GM19240 (cell line): ENCODE data around the gene ATP2B2.

ENCODE experiments used
- DNase-seq: peaks from one replicate; pipeline ENCODE4 v3.0.0; 2011; ENCODE audit warnings: low spot score; ENCODE audit not compliant: insufficient read length

The ATP2B2 gene

DNA sequence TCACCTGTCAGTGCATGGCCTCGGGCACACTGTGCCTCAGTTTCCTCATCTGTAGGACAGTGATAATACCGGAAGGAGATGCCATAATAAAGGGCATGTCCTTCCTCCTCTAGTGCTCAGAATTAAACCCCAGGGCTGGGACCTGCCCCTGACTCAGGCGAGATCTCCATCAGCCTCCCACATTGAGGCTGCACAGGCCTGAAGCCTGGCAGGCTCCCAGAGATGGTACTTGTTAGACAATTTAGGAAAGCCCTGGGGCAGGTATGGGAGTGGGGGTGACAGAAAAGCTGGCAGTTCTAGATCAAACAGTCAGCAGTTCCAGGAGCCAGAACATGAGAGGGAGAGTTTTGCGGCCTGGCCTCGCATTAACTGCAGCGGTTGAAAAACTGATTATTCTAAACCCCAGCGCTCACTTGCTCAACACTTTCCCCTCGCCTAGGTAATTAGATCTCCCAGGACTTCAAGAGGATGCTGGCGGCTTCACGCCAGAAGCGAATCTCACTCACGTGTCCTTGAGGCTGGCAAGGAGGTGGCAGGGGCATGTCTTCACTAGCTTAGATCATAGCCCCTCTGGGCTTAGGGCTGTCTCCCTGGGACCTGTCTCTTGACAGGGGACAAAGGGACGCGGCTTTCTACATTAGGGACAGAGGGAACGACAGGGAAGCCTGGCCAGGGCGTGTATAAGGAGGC is 73.1 kb downstream of the ATP2B2 start:
- no peak for DNase-seq

GRCh38 chr3:10430805-10431204 is 74.6 kb downstream of the ATP2B2 start:
- DNase-seq: no peak

DNA sequence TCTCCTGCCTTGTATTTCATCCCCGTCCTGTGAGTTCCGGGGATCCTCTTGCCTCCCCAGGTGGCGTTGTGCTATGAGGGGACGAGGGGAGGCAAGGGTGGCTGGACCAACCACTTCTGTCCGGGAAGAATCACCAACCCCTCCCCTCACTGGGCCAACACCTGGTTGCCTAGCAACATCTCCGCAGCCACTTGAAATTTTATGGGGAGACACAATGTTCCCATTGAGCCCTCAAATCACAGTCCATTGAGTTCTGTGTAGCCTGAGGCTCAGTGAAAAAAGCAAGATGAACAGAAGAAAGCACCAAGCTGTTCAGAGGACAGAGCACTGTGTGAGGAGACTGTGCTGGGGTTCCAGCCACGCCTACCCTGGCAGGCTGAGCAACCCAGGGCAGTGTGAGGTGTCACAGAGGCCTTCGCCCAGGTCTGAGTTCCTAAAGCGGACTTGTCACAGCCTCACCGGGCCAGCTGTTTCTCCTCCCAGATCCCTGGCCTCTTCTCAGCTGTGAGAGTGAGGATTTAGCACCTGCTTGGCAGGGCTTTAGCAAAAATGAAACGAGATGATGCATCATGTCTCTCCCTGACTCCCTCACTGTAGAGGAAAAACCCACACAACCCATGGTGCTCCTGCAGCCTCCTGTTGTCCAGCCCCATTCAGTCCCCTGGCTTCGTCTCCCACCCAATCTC is 76.8 kb downstream of the ATP2B2 start:
- DNase-seq: no peak

- DNase-seq: no peak
These were observed 78.8 kb downstream of the ATP2B2 start for GRCh38 chr3:10426346-10427220.

- DNase-seq: no peak
These were observed 82.1 kb downstream of the ATP2B2 start for GRCh38 chr3:10423171-10423882.

- DNase-seq: no peak
These were observed 83.4 kb downstream of the ATP2B2 start for GRCh38 chr3:10421996-10422395.

DNA sequence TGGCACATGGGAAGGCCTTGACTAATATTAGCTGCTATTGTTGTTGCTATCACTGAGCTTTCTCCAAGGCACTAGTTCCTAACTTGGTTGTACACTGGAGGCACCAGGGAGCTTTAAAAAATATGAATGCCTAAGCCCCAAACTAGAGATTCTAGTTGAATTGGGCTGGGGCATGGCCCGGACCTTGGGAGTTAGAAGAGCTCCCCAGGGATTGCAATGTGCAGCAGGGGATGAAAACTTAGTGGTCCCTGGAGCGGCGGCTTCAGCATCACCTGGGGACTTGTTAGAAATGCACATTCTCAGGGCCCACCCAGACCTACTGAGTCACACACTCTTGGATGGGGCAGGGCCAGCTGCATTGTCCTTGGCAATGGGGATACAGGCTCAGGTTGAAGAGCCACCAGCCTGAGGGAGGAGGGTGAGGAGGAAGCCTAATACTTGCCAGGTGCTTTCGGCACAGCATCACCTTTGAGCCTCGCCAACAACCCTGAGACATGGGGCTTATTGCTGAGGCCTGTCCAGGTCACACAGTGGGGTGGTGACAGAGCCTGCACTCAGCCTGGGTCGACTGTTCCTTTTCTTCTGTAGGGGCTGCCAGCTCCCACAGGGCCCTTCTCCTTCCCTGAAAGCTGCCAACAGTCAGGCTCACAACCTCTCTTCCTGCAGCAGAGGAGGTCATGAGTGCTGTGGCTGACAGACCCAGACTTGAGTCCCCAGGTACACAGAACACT is 84.5 kb downstream of the ATP2B2 start:
- DNase-seq: no peak

DNA sequence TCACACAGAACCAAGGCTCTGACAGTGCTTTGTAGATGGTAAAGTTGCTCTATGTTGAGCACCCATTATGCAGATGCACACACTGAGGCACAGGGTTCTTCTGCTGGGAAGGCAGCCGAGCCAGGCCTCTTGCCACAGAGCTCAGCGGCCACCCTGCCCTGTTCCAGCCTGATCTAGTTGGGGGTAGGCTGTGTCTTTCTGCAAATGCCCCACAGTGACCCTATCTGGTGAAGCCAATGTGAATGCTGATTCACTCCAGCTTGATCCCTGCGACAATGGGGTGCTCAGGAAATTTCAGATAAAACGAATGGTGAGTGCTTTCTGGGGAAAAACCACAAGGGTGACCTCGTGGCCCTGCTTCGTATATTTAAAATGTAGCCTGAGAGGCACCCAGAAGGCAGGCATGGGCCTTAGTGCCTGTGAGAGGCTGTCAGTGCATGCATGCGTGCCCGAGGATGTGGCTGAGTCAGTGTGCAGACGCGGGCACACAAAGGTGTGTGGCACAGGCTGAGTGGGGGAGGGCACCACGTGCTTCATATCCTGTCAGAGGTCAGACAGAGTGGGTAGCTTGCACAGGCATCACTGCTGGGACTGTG is 85.7 kb downstream of the ATP2B2 start:
- DNase-seq: no peak

DNA sequence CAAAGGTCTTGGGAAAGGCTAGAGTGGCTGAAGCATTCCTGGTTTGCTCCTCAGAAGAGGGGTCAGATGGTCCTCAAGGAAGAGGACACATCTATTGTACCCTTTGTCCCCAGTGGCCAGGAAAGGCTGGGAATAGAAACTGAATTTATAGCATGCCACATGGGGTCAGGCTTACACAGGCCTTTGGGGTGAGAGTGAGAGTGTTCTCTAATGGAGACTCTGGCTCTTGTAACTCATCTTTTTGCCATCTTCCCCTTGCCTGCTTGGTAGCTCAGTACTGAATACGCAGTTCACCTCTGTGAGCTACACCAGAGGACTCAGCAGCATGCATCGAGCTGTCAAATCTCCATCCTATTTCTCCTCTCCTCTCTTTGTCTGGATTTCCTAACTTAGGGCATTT is 87.5 kb downstream of the ATP2B2 start:
- no peak for DNase-seq

DNA sequence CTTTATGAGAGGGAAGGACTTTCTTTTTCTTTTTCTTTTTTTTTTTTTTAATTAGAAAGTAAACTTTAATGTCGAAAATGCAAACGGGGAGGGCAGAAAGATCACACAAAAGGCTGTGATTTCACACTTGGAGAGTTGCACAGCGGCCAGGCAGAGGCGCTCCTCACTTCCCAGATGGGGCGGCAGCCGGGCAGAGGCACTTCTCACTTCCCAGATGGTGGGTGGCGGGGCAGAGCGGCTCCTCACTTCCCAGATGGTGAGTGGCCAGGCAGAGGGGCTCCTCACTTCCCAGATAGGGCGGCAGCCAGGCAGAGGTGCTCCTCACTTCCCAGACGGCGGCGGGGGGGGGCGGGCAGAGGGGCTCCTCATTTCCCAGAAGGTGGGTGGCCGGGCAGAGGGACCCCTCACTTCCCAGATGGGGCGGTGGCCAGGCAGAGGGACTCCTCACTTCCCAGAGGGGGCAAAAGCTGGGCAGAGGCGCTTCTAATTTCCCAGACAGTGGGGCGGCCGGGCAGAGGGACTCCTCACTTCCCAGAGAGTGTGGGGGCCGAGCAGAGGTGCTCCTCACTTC is 88.6 kb downstream of the ATP2B2 start:
- DNase-seq: no peak

GRCh38 chr3:10413041-10413440 is 92.3 kb downstream of the ATP2B2 start:
- DNase-seq: no peak

DNA sequence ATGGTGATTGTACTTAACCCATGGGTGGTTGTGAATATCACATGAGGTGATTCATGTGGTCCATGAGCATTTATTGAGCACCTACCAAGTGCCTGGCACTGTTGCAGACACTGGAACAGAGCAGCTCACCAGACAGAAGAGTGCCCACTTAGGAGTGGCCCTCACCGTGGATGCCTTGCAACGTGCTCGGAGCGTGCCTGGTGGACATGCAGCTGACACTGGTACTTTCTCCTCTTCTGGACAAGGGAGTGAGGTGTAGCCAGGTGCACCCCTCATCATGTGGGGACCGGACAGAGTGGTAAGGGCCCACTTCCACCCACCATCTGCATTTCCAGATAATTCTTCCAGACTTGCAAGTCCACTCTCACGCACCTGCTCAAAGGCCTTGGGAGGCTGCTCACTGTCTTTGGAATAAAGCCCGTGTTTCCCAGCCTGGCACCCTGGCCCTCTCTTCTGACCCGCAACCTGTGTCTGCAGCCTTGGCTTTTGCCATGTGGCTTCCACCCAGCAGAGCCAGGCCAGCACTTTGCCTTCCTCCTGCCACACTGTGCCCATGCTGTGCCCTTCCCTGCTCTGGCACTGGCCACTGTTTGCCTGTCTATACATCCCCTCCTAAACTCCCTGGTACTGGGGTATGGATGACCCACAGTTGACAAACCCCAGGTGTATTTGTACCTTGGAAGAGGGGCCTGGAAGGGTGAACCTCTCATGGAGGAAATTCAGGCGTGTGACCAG is 93.6 kb downstream of the ATP2B2 start:
- DNase-seq: no peak

DNA sequence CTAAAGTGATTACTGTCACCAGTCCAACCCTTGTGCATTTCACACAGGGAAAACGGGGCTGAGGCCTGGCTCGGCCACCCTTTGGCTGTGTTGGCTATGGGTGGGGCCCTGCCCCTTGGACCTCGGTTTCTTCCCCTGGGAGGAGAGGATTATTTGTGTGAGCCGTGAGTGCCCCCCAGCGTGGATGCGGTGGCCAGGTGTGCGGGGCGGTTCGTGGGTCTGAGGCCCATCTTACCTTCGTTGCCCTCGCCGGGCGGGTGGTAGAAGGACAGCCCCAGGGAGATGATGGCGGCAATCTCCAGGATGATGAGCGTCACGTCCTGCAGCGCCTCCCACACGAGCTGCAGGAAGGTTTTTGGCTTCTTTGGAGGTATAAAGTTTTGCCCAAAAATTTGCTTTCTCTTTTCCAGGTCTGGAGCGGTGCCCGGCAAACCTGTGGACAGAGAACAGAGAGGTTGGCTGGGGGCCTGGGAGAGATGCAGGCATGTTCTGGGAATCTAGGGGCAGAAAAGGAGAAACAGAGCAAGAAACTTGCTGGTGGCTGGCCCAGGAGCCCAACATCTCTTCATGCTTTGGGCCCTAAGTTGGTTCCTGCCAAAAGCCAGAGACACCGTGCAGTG is 94.9 kb downstream of the ATP2B2 start:
- DNase-seq: no peak

DNA sequence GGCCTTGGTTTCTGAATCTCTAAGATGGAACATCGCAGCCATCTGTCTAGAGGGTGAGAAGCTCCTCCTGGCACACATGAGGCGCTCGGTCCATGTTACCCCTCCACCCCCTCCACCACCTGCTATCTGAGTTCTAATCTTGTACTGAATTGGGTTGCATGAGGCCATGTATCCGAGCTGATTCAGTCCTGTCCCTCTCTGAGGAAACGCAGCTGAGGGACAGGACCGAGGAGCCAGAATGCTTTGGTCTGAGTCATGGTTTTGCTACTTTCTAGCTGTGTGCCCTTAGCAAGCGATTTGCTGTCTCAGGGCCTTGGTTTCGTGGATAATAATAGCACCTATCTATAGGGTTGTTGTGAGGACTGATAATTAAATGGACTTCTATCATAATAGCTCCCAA is 96.7 kb downstream of the ATP2B2 start:
- DNase-seq: no peak

- no peak for DNase-seq
These were observed 98.0 kb downstream of the ATP2B2 start for GRCh38 chr3:10407361-10407760.

DNA sequence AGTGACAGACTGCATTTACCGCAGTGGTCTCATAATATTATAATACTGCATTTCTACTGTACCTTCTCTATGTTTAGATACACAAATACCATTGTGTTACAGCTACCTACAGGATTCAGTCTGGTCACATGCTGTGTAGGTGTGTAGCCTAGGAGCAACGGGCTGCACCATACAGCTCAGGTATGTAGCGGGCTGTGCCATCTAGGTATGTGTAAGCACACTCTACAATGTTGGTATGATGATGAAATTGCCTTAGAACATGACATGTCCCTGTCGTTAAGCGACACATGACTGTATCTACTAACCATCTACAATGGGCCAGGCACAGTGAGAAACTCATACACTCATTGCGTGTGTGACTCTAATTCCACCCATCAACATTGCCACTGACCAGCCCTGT is 99.0 kb downstream of the ATP2B2 start:
- no peak for DNase-seq

DNA sequence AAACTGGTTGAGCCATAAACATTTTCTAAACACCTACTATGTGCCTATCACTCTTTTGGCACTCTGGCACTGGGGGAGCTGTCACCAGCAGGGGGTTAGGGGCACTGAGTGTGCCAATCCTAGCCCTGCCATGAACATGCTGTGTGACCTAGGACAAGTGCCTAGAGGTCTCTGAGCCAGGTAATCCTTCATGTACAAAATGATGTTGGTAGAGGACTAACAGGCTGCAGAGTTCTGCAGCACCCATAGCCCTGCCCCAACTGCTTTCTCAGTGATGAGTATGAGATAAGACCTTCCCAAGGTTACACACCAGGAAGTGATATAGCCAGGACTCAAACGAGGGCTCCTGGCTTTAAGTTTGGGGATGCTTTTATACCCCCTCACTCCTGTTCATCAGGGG is 99.6 kb downstream of the ATP2B2 start:
- no peak for DNase-seq

DNA sequence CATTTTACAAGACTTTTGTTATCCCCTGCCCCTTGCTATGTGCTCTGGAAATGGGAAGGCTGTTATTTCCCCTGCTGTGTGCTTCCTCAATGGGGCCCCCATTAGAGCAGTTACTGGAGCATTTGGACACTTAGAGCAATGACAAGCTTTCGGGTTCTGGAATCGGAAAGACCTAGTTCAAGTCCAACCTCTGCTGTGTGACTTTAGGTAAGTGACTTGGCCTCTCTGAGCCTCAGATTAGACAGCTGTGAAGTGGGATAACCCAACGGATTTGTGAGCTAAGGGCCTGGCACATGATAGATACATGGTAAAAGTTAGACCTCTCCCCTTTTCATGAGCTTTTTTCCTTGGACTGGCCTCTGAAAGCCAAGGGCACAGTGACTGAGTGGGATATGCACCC is 100.5 kb downstream of the ATP2B2 start:
- no peak for DNase-seq

GRCh38 chr3:10404377-10404776 is 101.0 kb downstream of the ATP2B2 start:
- no peak for DNase-seq
